HL-60 (cell line): ENCODE results near the gene KHSRP.

Experiments used
- DNase-seq, 2 experiments: peaks; one replicate each; pipeline ENCODE4 v3.0.0-alpha.2; 2010 to 2020; ENCODE audit warnings: low read depth in 1 of 2, low spot score in 1 of 2
- H3K27ac ChIP-seq: fragments of 250-450 bp; sonication (Bioruptor Pico); replicated peaks from 2 replicates; pipeline ENCODE4 v1.5.1; 2020; ENCODE audit warnings: mild to moderate bottlenecking, moderate library complexity
- H3K27me3 ChIP-seq: fragments of 250-450 bp; sonication (Bioruptor Pico); 2 replicates; pipeline ENCODE4 v1.5.1; 2021; ENCODE audit warnings: mild to moderate bottlenecking, moderate library complexity; ENCODE audit not compliant: insufficient read depth, poor library complexity, severe bottlenecking
- H3K4me3 ChIP-seq: replicated peaks from 2 replicates; pipeline ENCODE4 v1.5.1; 2011; ENCODE audit warnings: mild to moderate bottlenecking, control low read depth, low read length; ENCODE audit not compliant: insufficient read depth
- CTCF ChIP-seq: IDR thresholded peaks from one replicate; pipeline ENCODE4 v1.5.1; 2011; ENCODE audit warnings: low read length, control low read depth, inconsistent platforms; ENCODE audit not compliant: insufficient read depth
- GABPA ChIP-seq: IDR thresholded peaks from 2 replicates; pipeline ENCODE4 v1.6.1; 2012; ENCODE audit warnings: low read depth
- POLR2AphosphoS5 ChIP-seq: IDR thresholded peaks from 2 replicates; pipeline ENCODE4 v1.6.1; 2012; ENCODE audit warnings: low read depth
- REST ChIP-seq: IDR thresholded peaks from 2 replicates; pipeline ENCODE4 v1.6.1; 2012; ENCODE audit warnings: low read depth; ENCODE audit not compliant: insufficient replicate concordance
- SPI1 ChIP-seq: IDR thresholded peaks from 2 replicates; pipeline ENCODE4 v1.6.1; 2012; ENCODE audit warnings: low read depth, mild to moderate bottlenecking, borderline replicate concordance

The KHSRP gene

GRCh38 chr19:6373813-6374108, 50.9 kb downstream of the KHSRP start:
- Histone ChIP-seq H3K4me3 (peak overlapping the region; percentile 95), H3K27ac (0 out of 2 replicates have a peak overlapping the region, but pooled peaks have one; percentile 32), H3K27me3 (no peaks in the 10 kb centered on the region)
- no peak for DNase-seq
- TF ChIP-seq CTCF (no peak), SPI1 (no peak), GABPA (no peak), POLR2AphosphoS5 (no peak), REST (no peak)

GRCh38 chr19:6373096-6373812, 51.4 kb downstream of the KHSRP start:
- H3K4me3 ChIP-seq, result peak overlapping the region; percentile 95
- TF ChIP-seq SPI1 (no peak), POLR2AphosphoS5 (no peak; the same call in 1 of the 2 replicates), REST (no peak), CTCF (no peak), GABPA (no peak)
- H3K27me3 ChIP-seq, result no peaks in the 10 kb centered on the region
- DNase-seq, result peak; percentile 98 to 99
- peak overlapping the region; percentile 77 for H3K27ac ChIP-seq

GRCh38 chr19:6372594-6373095, 52.0 kb downstream of the KHSRP start, which contains the start of gene ALKBH7:
Gene ALKBH7 (plus strand): TSS chr19:6372794. CDS start chr19:6372821, 27 bp downstream.
- Histone ChIP-seq H3K27me3 (no peaks in the 10 kb centered on the region), H3K4me3 (peak within 1 kb of the TSS; percentile 95), H3K27ac (peak within 1 kb of the TSS; percentile 77)
- TF ChIP-seq POLR2AphosphoS5, result peak; percentile 29; the same call in 1 of the 2 replicates
- no peak for TF ChIP-seq REST
- peak; percentile 99 to 100 for DNase-seq
